NT2/D1 (cell line): Measurements from ENCODE around the gene EFS.

Source experiments
- DNase-seq: peaks from one replicate; pipeline ENCODE4 v3.0.0-alpha.2; 2011; ENCODE audit warnings: low read depth, low spot score
- H3K27me3 ChIP-seq: 2 replicates; pipeline ENCODE4 v1.6.0; 2011; ENCODE audit warnings: mild to moderate bottlenecking; ENCODE audit not compliant: insufficient read length, insufficient read depth
- H3K36me3 ChIP-seq: 2 replicates; pipeline ENCODE4 v1.6.1; 2011; ENCODE audit warnings: mild to moderate bottlenecking, low read length, mixed read lengths; ENCODE audit not compliant: insufficient read depth, insufficient read length
- H3K4me1 ChIP-seq: 2 replicates; pipeline ENCODE4 v1.5.1; 2011; ENCODE audit not compliant: insufficient read depth, insufficient read length
- H3K4me3 ChIP-seq: 2 replicates; pipeline ENCODE4 v1.5.1; 2011; ENCODE audit warnings: low read depth; ENCODE audit not compliant: insufficient read length
- H3K9ac ChIP-seq: 2 replicates; pipeline ENCODE4 v1.6.0; 2011; ENCODE audit warnings: low read depth; ENCODE audit not compliant: insufficient read length
- H3K9me3 ChIP-seq: 2 replicates; pipeline ENCODE4 v1.5.1; 2011; ENCODE audit warnings: mild to moderate bottlenecking, low read length; ENCODE audit not compliant: insufficient read depth
- SUZ12 ChIP-seq: IDR thresholded peaks from 2 replicates; pipeline ENCODE4 v1.6.1; 2011; ENCODE audit not compliant: insufficient read length, insufficient read depth; ENCODE audit errors: extremely low read depth
- YY1 ChIP-seq: IDR thresholded peaks from 2 replicates; pipeline ENCODE4 v1.6.1; 2011; ENCODE audit not compliant: insufficient read length, insufficient read depth
- ZNF274 ChIP-seq: IDR thresholded peaks from 2 replicates; pipeline ENCODE4 v1.6.1; 2011; ENCODE audit warnings: mild to moderate bottlenecking, low read depth, low read length

EFS gene

GRCh38 chr14:23365732-23366425 is 907 bp upstream of the EFS start:
- Histone ChIP-seq H3K27me3 (peaks cover 21% of the 10 kb centered on the region), H3K9ac (peak overlapping the region; percentile 99), H3K9me3 (no peaks in the 10 kb centered on the region), H3K4me3 (peak overlapping the region; percentile 86), H3K36me3 (peaks cover 30% of the 10 kb centered on the region), H3K4me1 (peaks cover 13% of the 10 kb centered on the region)
- DNase-seq = peak; percentile 89
- TF ChIP-seq SUZ12 = no peak
- no peak for TF ChIP-seq YY1
- TF ChIP-seq ZNF274 = no peak

- DNase-seq = no peak
Observed at GRCh38 chr14:23364164-23365035, 572 bp downstream of the EFS start.

DNA sequence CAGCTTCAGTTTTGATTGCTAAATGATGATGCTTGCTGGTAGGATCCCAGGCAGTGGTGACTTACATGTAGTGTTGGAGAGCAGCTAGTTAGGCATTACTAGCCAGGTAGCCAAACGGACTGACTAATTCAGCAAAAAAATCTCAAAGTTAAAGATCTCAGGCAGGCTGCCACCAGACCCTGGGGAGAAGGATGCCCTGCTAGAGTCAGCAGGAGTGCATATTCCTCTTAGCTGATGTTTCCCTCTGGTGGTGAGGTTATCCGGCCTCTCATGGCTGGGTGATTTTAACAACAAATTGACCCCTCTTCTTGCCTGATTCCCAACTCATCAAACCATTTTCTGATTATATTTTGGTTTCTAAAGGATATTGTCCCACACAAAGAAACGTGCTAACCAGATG is 2.8 kb downstream of the EFS start:
- no peaks in the 10 kb centered on the region for H3K27me3 ChIP-seq

More at GRCh38 chr14:23364164-23365035, 572 bp downstream of the EFS start:
- Histone ChIP-seq H3K27me3 (peaks cover 19% of the 10 kb centered on the region), H3K36me3 (peaks cover 45% of the 10 kb centered on the region), H3K9ac (peak overlapping the region; percentile 99), H3K4me1 (peaks cover 13% of the 10 kb centered on the region), H3K4me3 (peak overlapping the region; percentile 86), H3K9me3 (no peaks in the 10 kb centered on the region)
- TF ChIP-seq SUZ12 (no peak), YY1 (no peak), ZNF274 (no peak)

DNA sequence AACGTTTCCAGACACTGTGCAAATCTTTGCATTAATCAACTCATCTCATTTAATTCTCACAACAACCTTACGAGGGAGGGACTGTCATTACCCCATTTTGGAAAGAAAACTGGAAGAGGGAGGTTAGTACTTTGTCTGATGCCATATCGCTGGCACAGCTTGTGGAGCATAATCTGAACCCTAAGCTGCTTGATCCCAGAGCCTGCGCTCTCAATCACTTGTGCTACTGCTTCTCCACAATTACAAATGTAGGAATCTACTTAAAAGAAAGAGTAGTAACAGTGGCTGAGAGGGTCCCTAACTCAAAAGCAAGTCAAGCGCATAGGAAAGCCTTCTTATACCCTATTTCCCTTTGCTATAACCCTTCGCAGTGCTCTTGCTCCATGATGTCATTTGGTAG is 3.2 kb downstream of the EFS start:
- H3K4me3 ChIP-seq = no peak overlapping the region
- H3K9me3 ChIP-seq = no peaks in the 10 kb centered on the region
- no peak for TF ChIP-seq YY1
- TF ChIP-seq ZNF274 = no peak
- TF ChIP-seq SUZ12 = no peak
- H3K4me1 ChIP-seq = peaks cover 11% of the 10 kb centered on the region
- H3K36me3 ChIP-seq = peaks cover 69% of the 10 kb centered on the region
- H3K9ac ChIP-seq = no peak overlapping the region
- no peaks in the 10 kb centered on the region for H3K27me3 ChIP-seq
- DNase-seq = no peak

More for the DNA sequence above, 2.8 kb downstream of the EFS start:
- no peak overlapping the region for H3K4me3 ChIP-seq
- H3K9ac ChIP-seq = no peak overlapping the region
- H3K4me1 ChIP-seq = peaks cover 12% of the 10 kb centered on the region
- H3K36me3 ChIP-seq = peaks cover 65% of the 10 kb centered on the region
- DNase-seq = no peak
- no peaks in the 10 kb centered on the region for H3K9me3 ChIP-seq
- no peak for TF ChIP-seq ZNF274
- TF ChIP-seq YY1 = no peak
- no peak for TF ChIP-seq SUZ12

GRCh38 chr14:23361320-23361719 is 3.7 kb downstream of the EFS start:
- H3K36me3 ChIP-seq = peaks cover 73% of the 10 kb centered on the region
- H3K9me3 ChIP-seq = no peaks in the 10 kb centered on the region
- H3K4me3 ChIP-seq = no peak overlapping the region
- no peaks in the 10 kb centered on the region for H3K27me3 ChIP-seq
- H3K4me1 ChIP-seq = peaks cover 11% of the 10 kb centered on the region
- no peak overlapping the region for H3K9ac ChIP-seq
- DNase-seq = no peak
- no peak for TF ChIP-seq YY1
- no peak for TF ChIP-seq SUZ12
- no peak for TF ChIP-seq ZNF274

GRCh38 chr14:23360496-23360895 is 4.5 kb downstream of the EFS start:
- no peaks in the 10 kb centered on the region for H3K9me3 ChIP-seq
- no peak overlapping the region for H3K4me3 ChIP-seq
- H3K36me3 ChIP-seq = peaks cover 82% of the 10 kb centered on the region
- no peaks in the 10 kb centered on the region for H3K27me3 ChIP-seq
- H3K4me1 ChIP-seq = peaks cover 11% of the 10 kb centered on the region
- H3K9ac ChIP-seq = no peak overlapping the region
- no peak for DNase-seq
- TF ChIP-seq SUZ12 = no peak
- TF ChIP-seq ZNF274 = no peak
- TF ChIP-seq YY1 = no peak

DNA sequence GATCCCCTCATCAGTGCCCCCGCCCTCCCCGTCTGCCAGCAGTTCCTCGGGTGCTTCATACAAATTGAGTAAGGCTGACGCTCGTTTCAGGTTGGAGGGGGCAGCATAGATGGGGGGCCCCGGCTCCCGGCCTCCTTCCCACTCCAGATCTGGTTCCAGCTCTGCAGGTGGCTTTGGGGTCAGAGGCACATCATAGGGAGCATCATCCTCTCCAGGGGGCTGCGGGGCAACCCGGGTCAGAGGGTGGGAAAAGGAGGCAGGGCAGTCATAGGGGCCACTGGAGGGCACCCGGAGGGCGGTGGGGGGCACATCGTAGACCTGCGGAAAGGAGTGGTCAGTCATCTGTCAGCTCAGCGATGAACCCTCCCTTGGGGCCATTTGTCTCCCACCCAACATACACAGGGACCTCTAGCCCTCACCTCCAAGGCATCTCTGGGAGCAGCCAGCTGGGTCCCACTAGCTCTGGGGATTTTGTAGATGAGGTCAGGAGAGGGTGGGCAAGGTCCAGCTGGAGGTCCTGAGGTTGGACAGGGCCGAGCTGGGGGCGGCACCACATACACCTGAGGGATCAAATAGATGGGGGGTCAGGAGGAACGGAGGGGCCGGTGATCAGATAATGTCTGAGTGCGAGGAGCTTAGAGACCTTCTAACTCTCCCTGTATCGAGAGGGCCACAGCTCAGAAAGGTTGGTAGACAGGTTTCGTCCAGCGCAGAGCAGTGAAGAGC is 5.1 kb downstream of the EFS start:
- no peak for TF ChIP-seq ZNF274
- no peak for TF ChIP-seq YY1
- TF ChIP-seq SUZ12 = no peak
- Histone ChIP-seq H3K9ac (no peak overlapping the region), H3K4me1 (peaks cover 11% of the 10 kb centered on the region), H3K4me3 (no peak overlapping the region), H3K27me3 (no peaks in the 10 kb centered on the region), H3K9me3 (no peaks in the 10 kb centered on the region), H3K36me3 (peaks cover 86% of the 10 kb centered on the region)
- DNase-seq = no peak
